HUDEP-2 (cell line): ENCODE data around the gene SCP2.

ENCODE experiments used
- DNase-seq, 76 experiments: peaks; one replicate each; lab custom pipeline; 2025; ENCODE audit not compliant: unreplicated experiment in 76 of 76; lab: John Stamatoyannopoulos, UW

Gene SCP2

DNA sequence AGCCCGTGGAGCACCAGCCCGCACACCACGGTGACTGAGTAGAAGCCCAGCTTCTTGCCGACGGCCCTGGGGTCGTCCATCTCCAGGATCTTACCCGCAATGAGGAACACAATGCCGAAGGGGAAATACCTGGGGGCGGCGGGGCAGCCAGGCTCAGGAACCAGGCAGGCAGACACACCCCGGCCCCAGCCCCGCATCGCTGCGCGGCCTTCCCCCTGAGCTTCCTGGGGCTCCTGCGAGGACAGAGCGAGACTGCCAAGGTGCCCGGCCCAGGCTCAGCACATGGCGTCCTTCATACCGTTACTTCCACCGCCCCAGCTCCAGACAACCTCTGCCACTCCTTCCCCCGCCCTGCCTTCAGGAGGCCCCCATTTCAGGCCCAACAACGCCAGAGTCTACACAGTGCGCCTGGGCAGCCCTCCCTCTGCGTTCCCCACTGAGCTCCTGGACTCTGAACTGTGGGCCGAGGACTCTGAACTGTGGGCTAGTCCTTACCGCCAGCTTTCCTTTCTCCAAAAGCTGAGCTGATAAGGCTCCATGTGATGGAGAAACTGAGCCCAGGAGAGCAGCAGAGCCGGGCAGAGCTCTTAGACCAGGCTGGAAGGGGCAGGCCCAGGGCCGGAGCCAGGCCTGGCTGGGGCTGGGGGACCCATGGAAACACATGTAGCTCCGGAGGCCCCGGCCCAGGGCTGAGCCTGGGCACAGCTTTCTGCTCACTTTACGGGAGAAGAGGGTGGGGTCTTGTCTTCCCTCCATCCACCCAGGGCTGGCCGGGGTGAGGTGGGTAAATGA lies 165.8 kb downstream of the SCP2 start:
- DNase-seq = no peak

DNA sequence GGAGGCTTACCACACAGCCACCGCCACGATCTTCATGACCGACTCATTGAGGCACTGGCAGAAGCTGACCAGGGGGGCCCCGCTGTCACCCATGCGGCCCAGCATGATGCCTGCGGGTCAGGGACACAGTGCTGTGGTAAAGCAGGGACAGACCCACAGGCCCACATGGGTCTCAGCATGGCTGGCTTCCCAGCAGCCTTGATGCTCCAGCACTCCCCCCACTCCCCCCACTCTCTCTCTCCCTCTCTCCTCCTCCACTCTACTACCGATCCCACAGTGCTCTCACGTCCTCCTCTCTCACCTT lies 166.3 kb downstream of the SCP2 start:
- DNase-seq = no peak

DNA sequence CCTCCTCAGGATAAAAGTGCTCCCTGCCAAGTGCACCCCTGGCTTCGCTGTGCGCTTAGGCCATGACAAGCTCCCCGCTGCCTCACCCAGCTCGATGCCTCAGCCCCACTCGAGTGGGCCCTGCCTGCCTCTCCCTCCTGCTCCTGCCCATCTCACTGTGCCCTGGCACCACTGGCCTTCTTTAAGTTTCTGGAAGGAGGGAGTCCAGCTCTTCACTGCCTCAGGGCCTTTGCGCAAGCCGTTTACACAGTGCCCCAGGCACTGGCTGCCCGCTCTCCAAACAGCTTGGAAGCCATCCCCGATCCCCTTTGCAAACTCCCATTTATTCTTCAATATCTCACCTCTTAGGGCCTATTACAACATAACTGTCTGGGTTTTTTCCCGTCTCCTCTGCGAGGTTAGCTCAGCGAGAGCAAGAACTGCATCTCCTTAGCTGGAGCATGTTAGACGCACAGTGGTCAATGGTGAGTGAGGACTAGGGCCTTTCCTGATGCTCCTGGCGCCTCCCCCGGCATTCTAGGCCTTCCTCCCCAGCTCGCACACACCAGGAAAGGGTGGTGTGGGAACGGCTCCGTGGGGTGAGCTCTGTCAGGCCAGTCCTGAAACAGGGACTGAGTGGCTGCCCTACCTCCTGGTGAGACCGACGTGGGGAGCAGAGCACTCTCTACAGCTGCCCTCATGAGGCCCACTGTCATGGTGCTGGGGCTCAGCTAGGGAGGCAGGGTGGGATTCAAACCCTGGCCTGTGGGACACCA lies 166.9 kb downstream of the SCP2 start:
- DNase-seq = no peak

DNA sequence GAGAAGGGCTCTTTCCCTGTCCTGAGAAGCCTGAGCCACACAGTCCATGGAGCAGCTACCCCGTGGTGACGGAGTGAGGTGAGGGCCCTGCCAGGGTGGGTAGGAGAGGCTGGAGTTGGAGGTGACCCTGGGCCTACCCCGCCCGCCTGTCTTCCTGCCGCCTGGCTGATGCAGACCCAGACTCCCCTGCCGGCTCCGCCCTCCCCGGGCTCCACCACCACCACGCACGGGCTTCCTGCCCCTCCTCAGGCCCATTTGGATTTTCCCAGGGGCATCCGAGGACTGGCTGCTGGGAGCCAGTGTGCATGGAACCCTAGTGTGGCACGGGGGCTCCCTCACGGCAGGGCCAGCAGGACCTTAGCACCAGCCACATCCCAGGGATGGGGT lies 167.4 kb downstream of the SCP2 start:
- DNase-seq = no peak
